22Rv1 (cell line): ENCODE data around the gene RAP1GAP.

Source experiments
- ZFX ChIP-seq: fragments of 450-650 bp; IDR thresholded peaks from 2 replicates; pipeline ENCODE4 v1.6.1; 2017; ENCODE audit warnings: antibody characterized with exemption, borderline replicate concordance
- TF ChIP-seq, protein P1 (sequence below): fragments of 450-650 bp; IDR thresholded peaks from 2 replicates; pipeline ENCODE4 v1.5.1; 2017; ENCODE audit warnings: mild to moderate bottlenecking

GRCh38 chr1:21667348-21668231 lies 1.6 kb downstream of the RAP1GAP start:
- TF ChIP-seq, protein P1, sequence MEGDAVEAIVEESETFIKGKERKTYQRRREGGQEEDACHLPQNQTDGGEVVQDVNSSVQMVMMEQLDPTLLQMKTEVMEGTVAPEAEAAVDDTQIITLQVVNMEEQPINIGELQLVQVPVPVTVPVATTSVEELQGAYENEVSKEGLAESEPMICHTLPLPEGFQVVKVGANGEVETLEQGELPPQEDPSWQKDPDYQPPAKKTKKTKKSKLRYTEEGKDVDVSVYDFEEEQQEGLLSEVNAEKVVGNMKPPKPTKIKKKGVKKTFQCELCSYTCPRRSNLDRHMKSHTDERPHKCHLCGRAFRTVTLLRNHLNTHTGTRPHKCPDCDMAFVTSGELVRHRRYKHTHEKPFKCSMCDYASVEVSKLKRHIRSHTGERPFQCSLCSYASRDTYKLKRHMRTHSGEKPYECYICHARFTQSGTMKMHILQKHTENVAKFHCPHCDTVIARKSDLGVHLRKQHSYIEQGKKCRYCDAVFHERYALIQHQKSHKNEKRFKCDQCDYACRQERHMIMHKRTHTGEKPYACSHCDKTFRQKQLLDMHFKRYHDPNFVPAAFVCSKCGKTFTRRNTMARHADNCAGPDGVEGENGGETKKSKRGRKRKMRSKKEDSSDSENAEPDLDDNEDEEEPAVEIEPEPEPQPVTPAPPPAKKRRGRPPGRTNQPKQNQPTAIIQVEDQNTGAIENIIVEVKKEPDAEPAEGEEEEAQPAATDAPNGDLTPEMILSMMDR: no peak
- no peak for TF ChIP-seq ZFX
